Esophagus (tissue), 2 donors: ENCODE results near the gene STARD3. TPM values are rescaled to one million over a fixed set of nuclear protein-coding genes. Genes with fewer than 3 reads are reported as not detected.

Source experiments
- H3K27ac ChIP-seq, 2 donors: one replicate each; pipeline ENCODE4 v1.5.1; 2013; ENCODE audit warnings: low read depth in 2 of 2, mild to moderate bottlenecking in 2 of 2, inconsistent platforms in 1 of 2, low read length in 1 of 2, moderate library complexity in 1 of 2
- H3K27me3 ChIP-seq, 2 donors: one replicate each; pipeline ENCODE4 v1.6.1; 2013; ENCODE audit warnings: low read length in 2 of 2, control low read depth in 1 of 2, mild to moderate bottlenecking in 1 of 2; ENCODE audit not compliant: insufficient read depth in 2 of 2, control insufficient read depth in 1 of 2
- H3K36me3 ChIP-seq, 2 donors: one replicate each; pipeline ENCODE4 v1.6.1; 2013; ENCODE audit warnings: low read length in 1 of 2; ENCODE audit not compliant: control insufficient read depth in 2 of 2, insufficient read depth in 2 of 2
- H3K4me1 ChIP-seq, 2 donors: one replicate each; pipeline ENCODE4 v1.6.1; 2013; ENCODE audit warnings: low read length in 1 of 2; ENCODE audit not compliant: control insufficient read depth in 2 of 2, insufficient read depth in 2 of 2
- H3K4me3 ChIP-seq, 2 donors: one replicate each; pipeline ENCODE4 v1.5.1; 2013; ENCODE audit warnings: low read length in 2 of 2, mild to moderate bottlenecking in 2 of 2, low read depth in 1 of 2, moderate library complexity in 1 of 2
- H3K9me3 ChIP-seq, 2 donors: one replicate each; pipeline ENCODE4 v1.6.1; 2013; ENCODE audit warnings: mild to moderate bottlenecking in 2 of 2, low read depth in 1 of 2, low read length in 1 of 2, moderate library complexity in 1 of 2; ENCODE audit not compliant: control insufficient read depth in 2 of 2, insufficient read depth in 1 of 2
- WGBS, 2 donors: extraction: QIAGEN DNeasy Blood & Tissue Kit; methylation state at CpG; one replicate each; pipeline ENCODE4 v1.1.7; 2013; 5-methylcytosine and 5-hydroxymethylcytosine counted together
- polyA plus RNA-seq, 2 donors: library from polyadenylated mRNA; stranded (reverse); fragments of 200-250 nt; gene quantifications; one replicate each; pipeline ENCODE4 v1.2.3, GENCODE V29; 2013
- donor health status: healthy with polysubstance abuse.
- donor health status: Bipolar disorder and iron deficiency.

STARD3 gene
- polyA plus RNA-seq, 2 donors: 44.6 to 44.9 TPM

GRCh38 chr17:39598047-39598481 is 38.9 kb upstream of the STARD3 start:
- Histone ChIP-seq H3K4me1 (peaks cover 7 to 10% of the 10 kb centered on the region in 2 donors), H3K36me3 (no peaks in the 10 kb centered on the region), H3K27me3 (peaks cover 0 to 51% of the 10 kb centered on the region in 2 donors), H3K27ac (no peak overlapping the region), H3K4me3 (no peak overlapping the region), H3K9me3 (peaks cover 0 to 3% of the 10 kb centered on the region in 2 donors)
- 17 to 18% methylated on average over 13 of the region's 13 CpGs for WGBS, 2 donors

- Histone ChIP-seq H3K36me3 (no peaks in the 10 kb centered on the region), H3K9me3 (peaks cover 0 to 3% of the 10 kb centered on the region in 2 donors), H3K27me3 (peaks cover 0 to 51% of the 10 kb centered on the region in 2 donors), H3K4me1 (peaks cover 7 to 10% of the 10 kb centered on the region in 2 donors), H3K4me3 (no peak overlapping the region), H3K27ac (no peak overlapping the region)
- WGBS, 2 donors: 4 to 5% methylated on average over 17 of the region's 17 CpGs
These were observed 38.3 kb upstream of the STARD3 start for GRCh38 chr17:39598630-39599003.

DNA sequence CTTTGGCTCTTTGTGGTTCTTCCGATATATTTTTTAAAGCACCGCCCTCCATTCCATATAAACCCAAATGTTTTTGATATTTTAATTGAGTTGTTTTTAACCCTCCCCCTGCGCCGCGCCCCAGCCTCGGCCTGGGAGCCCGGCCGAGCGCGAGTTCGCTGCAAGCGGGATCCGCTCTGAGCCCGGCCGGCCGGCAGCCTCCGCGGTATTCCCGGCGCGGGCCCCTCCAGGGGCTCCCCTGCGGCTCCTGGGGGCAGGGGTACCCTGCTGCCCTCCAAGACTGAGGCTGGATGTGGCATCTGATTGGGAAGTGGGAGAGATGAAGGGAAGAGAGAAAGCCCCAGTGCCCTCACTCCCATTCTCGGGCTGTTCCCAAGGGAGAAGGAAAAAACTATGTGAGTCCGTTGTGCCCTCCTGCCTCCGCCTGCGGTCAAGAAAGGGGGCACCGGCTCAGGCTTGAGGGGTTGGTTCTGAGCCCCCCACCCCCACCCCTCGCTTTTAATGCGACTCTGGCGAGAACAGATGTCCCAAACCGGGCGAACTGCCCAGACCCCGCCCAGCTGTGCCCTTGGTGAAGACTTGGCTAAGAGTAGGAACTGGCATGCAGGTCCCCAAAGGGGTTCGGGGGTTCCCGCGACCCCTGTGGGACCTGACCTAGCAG is 37.8 kb upstream of the STARD3 start:
- WGBS, 2 donors: 4 to 5% methylated on average over 36 of the region's 36 CpGs
- no peak overlapping the region for H3K27ac ChIP-seq
- peaks cover 0 to 55% of the 10 kb centered on the region in 2 donors for H3K27me3 ChIP-seq
- peaks cover 7 to 12% of the 10 kb centered on the region in 2 donors for H3K4me1 ChIP-seq
- no peak overlapping the region for H3K4me3 ChIP-seq
- no peaks in the 10 kb centered on the region for H3K36me3 ChIP-seq
- peaks cover 0 to 3% of the 10 kb centered on the region in 2 donors for H3K9me3 ChIP-seq

- Histone ChIP-seq H3K36me3 (no peaks in the 10 kb centered on the region), H3K27me3 (peaks cover 0 to 58% of the 10 kb centered on the region in 2 donors), H3K4me1 (peaks cover 7 to 12% of the 10 kb centered on the region in 2 donors), H3K4me3 (no peak overlapping the region), H3K9me3 (peaks cover 0 to 3% of the 10 kb centered on the region in 2 donors), H3K27ac (no peak overlapping the region)
- WGBS, 2 donors: 6 to 10% methylated on average over 22 to 28 of the region's 28 CpGs
These were observed 37.2 kb upstream of the STARD3 start for GRCh38 chr17:39599665-39600231.

GRCh38 chr17:39600288-39600996 is 36.5 kb upstream of the STARD3 start:
- Histone ChIP-seq H3K27ac (no peak overlapping the region), H3K4me3 (no peak overlapping the region), H3K4me1 (peaks cover 9 to 12% of the 10 kb centered on the region in 2 donors), H3K36me3 (no peaks in the 10 kb centered on the region), H3K9me3 (peaks cover 0 to 3% of the 10 kb centered on the region in 2 donors), H3K27me3 (peaks cover 0 to 65% of the 10 kb centered on the region in 2 donors)
- 4 to 10% methylated on average over 13 of the region's 13 CpGs for WGBS, 2 donors

DNA sequence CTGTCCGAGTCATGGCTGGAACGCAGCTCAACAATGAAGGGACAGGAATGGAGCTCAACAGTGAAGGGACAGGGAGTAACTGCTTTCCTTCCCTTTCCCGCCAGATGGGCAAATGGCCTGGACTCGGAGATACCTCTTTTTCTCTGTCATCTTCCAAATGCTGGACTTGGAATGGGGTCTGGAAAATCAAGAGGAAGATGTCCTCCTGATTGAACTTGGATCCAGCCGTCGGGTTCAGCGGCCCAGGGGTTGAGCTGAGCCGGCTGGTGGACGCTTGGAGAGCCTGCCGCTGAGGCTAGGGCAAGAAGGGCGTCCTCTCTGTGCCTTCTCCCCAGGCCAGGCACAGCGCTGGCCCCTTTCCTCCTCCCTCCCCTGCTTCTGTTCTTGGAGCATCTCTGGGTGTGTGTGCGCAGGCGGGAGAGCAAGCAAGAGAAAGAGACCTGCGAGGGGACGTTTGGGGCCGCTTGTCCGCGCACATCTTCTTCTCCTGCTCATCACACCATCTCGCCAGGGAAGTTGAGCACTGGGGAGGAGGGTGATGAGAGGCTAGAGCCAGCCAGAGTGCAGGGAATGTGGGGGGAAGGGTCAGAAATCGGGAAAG is 35.8 kb upstream of the STARD3 start:
- no peak overlapping the region for H3K4me3 ChIP-seq
- H3K36me3 ChIP-seq: no peaks in the 10 kb centered on the region
- peaks cover 15 to 18% of the 10 kb centered on the region in 2 donors for H3K4me1 ChIP-seq
- peaks cover 0 to 66% of the 10 kb centered on the region in 2 donors for H3K27me3 ChIP-seq
- WGBS, 2 donors: 27 to 36% methylated on average over 21 of the region's 21 CpGs
- peaks cover 0 to 5% of the 10 kb centered on the region in 2 donors for H3K9me3 ChIP-seq
- H3K27ac ChIP-seq: no peak overlapping the region

DNA sequence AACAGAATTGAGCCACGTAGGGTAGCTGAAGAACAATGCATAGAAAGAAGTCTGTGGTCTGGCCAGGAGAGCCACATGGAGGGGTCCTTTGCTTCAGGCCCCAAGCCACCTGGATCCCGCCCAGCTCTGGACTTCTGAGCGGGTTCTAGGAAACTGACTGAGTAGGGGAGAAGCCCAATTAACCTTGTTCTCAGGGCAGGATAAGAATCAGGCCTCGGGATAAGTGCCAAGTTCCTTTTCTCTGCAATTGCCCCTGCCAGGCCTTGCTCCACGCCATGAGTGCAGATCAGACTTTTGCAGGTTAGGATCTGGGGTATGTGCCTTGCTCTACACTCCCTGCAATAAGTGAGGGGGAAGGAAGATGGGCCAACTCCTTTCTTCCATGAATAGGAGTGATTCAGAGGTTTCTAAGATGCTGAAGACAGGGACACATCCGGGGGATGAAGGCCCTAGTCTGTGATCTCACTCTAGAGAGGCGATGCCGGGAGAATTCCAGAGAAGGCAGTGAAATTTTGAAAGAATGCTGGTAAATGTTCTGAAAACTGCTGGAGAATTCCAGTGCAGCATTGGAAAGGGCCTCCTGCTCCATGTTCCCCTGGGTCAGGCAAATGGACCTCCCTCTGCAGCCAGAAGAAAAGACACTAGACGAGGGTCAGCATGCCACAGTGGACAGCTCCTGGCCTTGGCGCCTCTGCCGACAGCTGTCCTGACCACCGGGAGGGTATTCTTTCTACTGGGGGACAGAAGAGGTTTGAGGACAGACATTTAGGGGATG is 35.0 kb upstream of the STARD3 start:
- Histone ChIP-seq H3K9me3 (peaks cover 0 to 5% of the 10 kb centered on the region in 2 donors), H3K36me3 (no peaks in the 10 kb centered on the region), H3K27ac (no peak overlapping the region), H3K4me1 (peaks cover 21% of the 10 kb centered on the region in 2 donors), H3K4me3 (no peak overlapping the region), H3K27me3 (peaks cover 0 to 65% of the 10 kb centered on the region in 2 donors)
- 54 to 60% methylated on average over 12 of the region's 12 CpGs for WGBS, 2 donors

GRCh38 chr17:39602533-39603303 is 34.2 kb upstream of the STARD3 start:
- Histone ChIP-seq H3K4me3 (no peak overlapping the region), H3K27ac (no peak overlapping the region), H3K27me3 (peaks cover 2 to 63% of the 10 kb centered on the region in 2 donors), H3K36me3 (no peaks in the 10 kb centered on the region), H3K4me1 (peaks cover 21 to 23% of the 10 kb centered on the region in 2 donors), H3K9me3 (peaks cover 0 to 5% of the 10 kb centered on the region in 2 donors)
- WGBS, 2 donors: 54 to 60% methylated on average over 4 of the region's 4 CpGs
